EL (cell line): ENCODE measurements around the gene SLC44A2.

Experiments
- DNase-seq: peaks from one replicate; pipeline ENCODE4 v3.0.0-alpha.2; 2016

Gene SLC44A2

DNA sequence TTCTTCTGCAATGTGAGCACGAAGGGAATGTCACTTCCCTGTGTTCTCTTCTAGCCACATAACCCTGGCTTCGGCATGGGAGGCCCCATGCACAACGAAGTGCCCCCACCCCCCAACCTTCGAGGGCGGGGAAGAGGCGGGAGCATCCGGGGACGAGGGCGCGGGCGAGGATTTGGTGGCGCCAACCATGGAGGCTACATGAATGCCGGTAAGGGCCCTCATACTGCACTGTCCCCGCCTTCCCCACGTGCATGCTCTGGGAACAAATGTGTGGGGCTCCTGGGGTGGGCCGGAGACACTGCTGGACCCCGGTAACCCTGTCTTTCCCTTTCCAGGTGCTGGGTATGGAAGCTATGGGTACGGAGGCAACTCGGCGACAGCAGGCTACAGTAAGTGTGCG, 58.2 kb downstream of the SLC44A2 start:
- no peak for DNase-seq

GRCh38 chr19:10685210-10685609, 59.9 kb downstream of the SLC44A2 start:
- DNase-seq, result no peak

DNA sequence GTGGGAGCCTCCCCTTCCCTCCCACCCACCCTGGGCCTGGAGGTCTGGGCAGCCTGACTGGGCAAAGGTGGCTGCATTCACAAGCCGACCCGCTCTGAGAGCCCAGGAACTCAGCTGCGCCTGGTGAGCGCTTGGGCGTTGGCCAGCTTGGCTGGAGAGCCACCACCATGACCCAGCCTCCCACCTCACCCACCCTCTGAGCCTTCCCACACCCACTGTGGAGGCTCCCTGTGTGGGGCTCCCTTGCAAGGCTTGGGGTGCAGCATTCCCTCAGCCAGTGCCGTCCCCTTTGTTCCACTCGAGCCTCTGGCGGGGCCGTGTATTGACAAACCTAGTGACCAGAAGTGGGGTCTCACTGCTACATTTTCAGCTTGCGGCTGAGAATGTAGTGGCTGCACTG, 60.8 kb downstream of the SLC44A2 start:
- no peak for DNase-seq

DNA sequence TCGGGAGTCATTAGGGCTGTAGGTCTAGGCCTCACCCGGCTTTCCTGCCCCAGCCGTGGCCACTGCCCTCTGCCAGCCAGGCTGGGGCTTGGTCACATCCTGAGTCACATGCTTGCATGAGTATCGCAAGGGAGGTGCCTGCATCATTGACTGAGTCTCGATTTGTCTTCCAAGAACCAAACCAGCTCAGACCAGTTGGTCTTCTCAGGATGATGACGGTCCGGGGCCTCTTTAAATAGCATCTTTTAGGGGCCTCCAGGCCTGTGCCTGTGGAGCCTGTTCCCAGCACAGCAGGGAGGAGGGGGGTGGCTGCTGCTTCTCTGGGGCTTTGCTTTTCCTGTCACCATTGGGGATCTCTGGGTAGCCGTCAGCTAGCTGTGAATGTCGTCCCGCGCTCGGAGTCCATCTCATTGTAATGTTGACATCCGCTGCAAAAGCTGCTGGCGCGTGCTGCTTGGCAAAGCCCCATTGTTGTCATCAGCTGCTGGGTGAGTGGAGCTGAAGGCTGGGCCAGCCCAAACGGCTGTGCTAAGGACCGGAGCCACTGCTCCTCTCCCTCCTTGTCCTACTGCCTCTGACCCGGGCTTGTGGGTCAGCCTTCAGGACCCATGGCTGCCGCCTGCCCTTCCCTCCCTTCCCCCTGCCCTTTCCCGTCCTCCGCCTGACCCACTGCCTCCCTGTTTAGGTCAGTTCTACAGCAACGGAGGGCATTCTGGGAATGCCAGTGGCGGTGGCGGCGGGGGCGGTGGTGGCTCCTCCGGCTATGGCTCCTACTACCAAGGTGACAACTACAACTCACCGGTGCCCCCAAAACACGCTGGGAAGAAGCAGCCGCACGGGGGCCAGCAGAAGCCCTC, 61.5 kb downstream of the SLC44A2 start:
- DNase-seq, result no peak

GRCh38 chr19:10687518-10688288, 62.4 kb downstream of the SLC44A2 start:
- DNase-seq, result no peak

GRCh38 chr19:10688545-10689280, 63.4 kb downstream of the SLC44A2 start:
- DNase-seq, result no peak

DNA sequence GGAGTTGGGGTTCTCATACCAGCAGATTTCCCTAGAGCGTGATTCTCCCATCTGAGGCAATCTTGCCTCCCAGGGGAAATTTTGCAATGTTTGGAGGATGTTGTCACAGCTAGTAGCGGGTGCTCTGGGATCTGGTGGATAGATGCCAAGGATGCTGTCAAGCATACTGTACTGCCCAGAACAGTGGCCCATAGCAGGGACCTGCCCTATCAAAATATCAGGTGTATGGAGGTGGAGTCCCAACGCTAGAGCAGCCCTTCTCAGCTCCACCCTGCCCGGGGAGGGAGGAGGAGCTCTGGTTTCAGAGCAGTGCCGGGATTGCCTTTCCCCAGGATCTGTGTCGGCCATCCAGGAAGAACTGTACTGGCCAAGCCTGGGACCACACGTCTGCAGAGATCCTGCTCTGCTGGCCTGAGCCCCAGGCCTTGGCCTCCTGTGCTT, 65.0 kb downstream of the SLC44A2 start:
- DNase-seq, result peak; percentile 60

DNA sequence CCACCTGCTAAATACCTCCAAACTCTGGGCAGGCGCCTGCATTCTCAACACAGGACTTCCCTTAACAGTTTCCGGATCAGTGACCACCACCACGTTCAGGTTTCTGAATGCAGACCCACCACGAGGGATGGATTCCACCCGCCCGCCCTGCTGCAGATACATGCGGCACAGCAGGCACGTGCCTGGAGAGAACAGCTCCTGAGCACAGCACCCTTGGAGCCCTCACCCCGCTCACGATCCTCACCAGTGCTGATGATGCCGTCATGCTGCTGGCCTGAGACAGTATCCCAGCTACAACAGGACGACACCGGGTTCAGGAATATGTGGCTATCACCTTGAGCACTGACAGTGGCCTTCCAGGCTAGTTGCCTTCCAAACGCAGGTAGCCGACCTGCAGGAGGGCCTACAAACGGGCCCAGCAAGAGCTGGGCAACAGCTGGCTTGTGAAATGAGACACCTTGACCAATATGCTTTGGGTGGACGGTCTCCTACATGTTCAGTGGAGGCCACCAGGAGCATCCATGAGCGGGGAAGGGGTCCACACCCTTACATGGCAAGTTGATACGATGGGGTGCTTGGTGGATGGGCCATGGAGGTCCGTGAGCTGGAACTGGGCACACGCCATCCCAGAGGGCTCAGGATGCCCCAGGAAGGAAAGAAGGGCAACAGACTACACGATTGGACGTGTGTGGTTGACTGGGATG, 66.0 kb downstream of the SLC44A2 start:
- DNase-seq, result no peak

DNA sequence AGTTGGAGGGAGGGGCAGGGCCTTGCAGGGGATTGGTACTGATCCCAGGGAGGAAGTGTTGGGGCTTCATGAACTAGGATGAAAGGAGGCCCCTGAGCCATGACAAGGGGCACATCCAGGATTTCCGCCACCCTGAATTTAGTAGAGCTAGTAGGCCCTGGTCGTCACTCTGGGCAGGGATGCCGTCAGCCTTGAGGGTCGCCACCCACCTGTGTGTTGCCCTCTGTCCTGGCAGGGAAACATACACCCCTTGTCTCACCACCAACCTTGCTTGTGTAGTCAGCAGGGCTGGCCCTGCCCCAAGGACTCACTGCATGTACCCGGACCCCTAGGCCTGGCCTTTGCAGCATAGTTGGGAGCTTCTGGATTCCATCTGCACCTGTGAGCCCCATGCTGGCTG, 66.5 kb downstream of the SLC44A2 start:
- DNase-seq, result no peak

GRCh38 chr19:10692673-10693264, 67.4 kb downstream of the SLC44A2 start:
- DNase-seq, result no peak
